Right lobe of liver (tissue), 6 donors: ENCODE results near the gene MINAR2. TPM values are rescaled to one million over a fixed set of nuclear protein-coding genes. Genes with fewer than 3 reads are reported as not detected.

Experiments
- ATAC-seq, 4 donors: fragments of 200-7000 bp; cut with Tn5 transposase; one replicate each; pipeline ENCODE4 v1.9.1; 2020; ENCODE audit warnings: mild to moderate bottlenecking in 4 of 4, moderate library complexity in 4 of 4
- DNase-seq, 3 donors: peaks; one replicate each; pipeline ENCODE4 v3.0.0-alpha.2; 2020
- H3K27ac ChIP-seq, 3 donors: fragments of 200-600 bp; one replicate each; pipeline ENCODE4 v1.8.0; 2022
- H3K27me3 ChIP-seq, 2 donors: fragments of 200-600 bp; one replicate each; pipeline ENCODE4 v1.8.0; 2022
- H3K36me3 ChIP-seq, 4 donors: fragments of 200-600 bp; sonication (generic) in 1 of 4; one replicate each; pipeline versions ENCODE4 v1.5.1 to v1.8.0; 2017 to 2022; ENCODE audit warnings: control low read depth in 1 of 4
- H3K4me1 ChIP-seq, 4 donors: fragments of 200-600 bp; sonication (generic) in 1 of 4; one replicate each; pipeline versions ENCODE4 v1.5.1 to v1.8.0; 2017 to 2022; ENCODE audit warnings: control low read depth in 1 of 4
- H3K4me3 ChIP-seq, 3 donors: fragments of 200-600 bp; one replicate each; pipeline ENCODE4 v1.8.0; 2022
- H3K9me3 ChIP-seq, 4 donors: fragments of 200-600 bp; sonication (generic) in 1 of 4; one replicate each; pipeline versions ENCODE4 v1.5.1 to v1.8.0; 2017 to 2022; ENCODE audit warnings: control low read depth in 1 of 4
- POLR2A ChIP-seq: fragments of 450-650 bp; IDR thresholded peaks from one replicate; pipeline ENCODE4 v1.6.1; 2017; ENCODE audit warnings: antibody characterized with exemption, mild to moderate bottlenecking
- WGBS: methylation state at CpG from one replicate; pipeline ENCODE4 v1.1.6; 2018; ENCODE audit warnings: low coverage, low lambda C conversion rate; ENCODE audit not compliant: insufficient coverage; ENCODE audit errors: missing lambda C conversion rate; 5-methylcytosine and 5-hydroxymethylcytosine counted together
- intact Hi-C, 2 donors: fragments of 100-400 bp; cut with DNase I; formaldehyde crosslinking; loops; one replicate each; pipeline versions ENCODE4 v1.11.2 to v1.14.1; 2022
- total RNA-seq, 6 experiments: library from RNA; depleted of rRNA in 2 of 6; stranded (reverse); fragments of >200 nt in 2 of 6; fragmentation: NEBNext Ultra II Directional in 3 of 6; extraction: Animal tissue kit (Norgen Biotek cat#: 25700) in 3 of 6; gene quantifications; one replicate each; pipeline versions ENCODE4 v1.1.0 to v1.2.4, GENCODE V29; 2016 to 2023
- TF ChIP-seq, protein P1 (sequence below), 4 donors: fragments of 200-600 bp in 3 of 4; fragments of 450-650 bp in 1 of 4; IDR thresholded peaks; one replicate each; pipeline versions ENCODE4 v1.5.1 to v1.8.0; 2016 to 2022; ENCODE audit warnings: antibody characterized with exemption in 4 of 4, mild to moderate bottlenecking in 2 of 4
- donor health status: DM: no; HTN: yes; CAD: no.
- donor health status: DM: no; HTN: no; CAD: no.
- donor health status: DM: no; HTN: no; CAD: no.
- donor health status: DM: no; HTN: yes; CAD: no.
- donor health status: DM: no; HTN: yes; CAD: no.

The MINAR2 gene
- total RNA-seq, 6 experiments from 2014 or later = not detected

DNA sequence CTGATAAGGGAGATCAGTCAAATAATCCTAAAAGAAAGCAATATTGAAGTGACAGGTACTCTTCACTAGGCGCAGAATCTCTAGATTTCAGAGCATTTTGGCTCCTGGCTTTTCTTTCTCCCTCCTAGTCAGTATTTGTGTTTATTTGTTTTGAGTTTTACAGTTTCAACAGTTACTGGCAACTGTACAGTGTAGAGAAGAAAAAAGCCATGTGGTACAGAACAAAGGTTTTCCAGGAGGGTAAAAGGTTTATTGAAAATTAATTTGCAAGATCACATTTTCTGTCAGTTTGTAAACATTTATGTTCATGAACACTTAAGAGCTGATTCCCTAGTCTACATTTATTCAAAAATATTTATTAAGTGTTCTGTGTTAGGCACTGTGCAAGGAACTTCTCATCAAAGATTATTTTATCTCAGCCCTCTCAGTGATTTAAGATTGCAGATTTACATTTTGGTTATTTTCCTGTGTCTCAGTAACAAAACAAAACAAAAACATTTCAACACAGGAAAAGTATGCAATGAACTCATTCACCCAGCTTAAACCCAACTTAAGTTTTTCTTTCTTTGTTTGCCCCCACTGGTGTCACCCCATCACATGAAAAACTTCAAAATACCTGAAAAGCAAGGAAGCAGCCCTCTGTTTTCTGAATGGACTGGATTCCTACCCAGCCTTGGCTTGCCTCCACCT, 12.9 kb downstream of the MINAR2 start:
- 56% methylated on average over 1 of the region's 1 CpG for WGBS
- no peaks in the 10 kb centered on the region for H3K36me3 ChIP-seq
- H3K27me3 ChIP-seq = no peaks in the 10 kb centered on the region
- DNase-seq (no peak), ATAC-seq (no peak)
- no peaks in the 10 kb centered on the region for H3K4me1 ChIP-seq
- no peak overlapping the region for H3K27ac ChIP-seq
- TF ChIP-seq, protein P1, sequence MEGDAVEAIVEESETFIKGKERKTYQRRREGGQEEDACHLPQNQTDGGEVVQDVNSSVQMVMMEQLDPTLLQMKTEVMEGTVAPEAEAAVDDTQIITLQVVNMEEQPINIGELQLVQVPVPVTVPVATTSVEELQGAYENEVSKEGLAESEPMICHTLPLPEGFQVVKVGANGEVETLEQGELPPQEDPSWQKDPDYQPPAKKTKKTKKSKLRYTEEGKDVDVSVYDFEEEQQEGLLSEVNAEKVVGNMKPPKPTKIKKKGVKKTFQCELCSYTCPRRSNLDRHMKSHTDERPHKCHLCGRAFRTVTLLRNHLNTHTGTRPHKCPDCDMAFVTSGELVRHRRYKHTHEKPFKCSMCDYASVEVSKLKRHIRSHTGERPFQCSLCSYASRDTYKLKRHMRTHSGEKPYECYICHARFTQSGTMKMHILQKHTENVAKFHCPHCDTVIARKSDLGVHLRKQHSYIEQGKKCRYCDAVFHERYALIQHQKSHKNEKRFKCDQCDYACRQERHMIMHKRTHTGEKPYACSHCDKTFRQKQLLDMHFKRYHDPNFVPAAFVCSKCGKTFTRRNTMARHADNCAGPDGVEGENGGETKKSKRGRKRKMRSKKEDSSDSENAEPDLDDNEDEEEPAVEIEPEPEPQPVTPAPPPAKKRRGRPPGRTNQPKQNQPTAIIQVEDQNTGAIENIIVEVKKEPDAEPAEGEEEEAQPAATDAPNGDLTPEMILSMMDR (IDR thresholded peaks at IDR 0.05) = no peak
- no peak for TF ChIP-seq POLR2A
- intact Hi-C loops = no loop called here
- H3K4me3 ChIP-seq = no peak overlapping the region
- H3K9me3 ChIP-seq = no peaks in the 10 kb centered on the region

DNA sequence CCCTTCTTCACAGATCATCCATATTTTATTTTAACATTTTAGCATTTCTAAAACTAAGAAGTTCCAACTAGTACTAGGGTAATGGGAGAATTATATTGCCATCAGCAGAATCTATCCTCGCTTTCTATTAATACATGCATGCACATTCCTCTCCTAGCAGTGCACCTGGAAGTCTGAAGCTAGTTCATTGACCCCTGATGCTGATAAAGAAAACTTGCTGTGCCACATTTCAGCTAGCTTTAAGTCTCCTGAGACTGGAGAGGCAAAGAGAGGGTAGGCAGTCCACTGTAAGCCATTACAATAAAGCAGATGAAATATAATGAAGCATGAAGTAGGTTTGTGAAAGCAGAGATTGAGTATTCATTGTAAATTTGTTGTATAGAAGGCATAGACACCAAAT, 15.8 kb downstream of the MINAR2 start:
- 75% methylated on average over 1 of the region's 1 CpG for WGBS

DNA sequence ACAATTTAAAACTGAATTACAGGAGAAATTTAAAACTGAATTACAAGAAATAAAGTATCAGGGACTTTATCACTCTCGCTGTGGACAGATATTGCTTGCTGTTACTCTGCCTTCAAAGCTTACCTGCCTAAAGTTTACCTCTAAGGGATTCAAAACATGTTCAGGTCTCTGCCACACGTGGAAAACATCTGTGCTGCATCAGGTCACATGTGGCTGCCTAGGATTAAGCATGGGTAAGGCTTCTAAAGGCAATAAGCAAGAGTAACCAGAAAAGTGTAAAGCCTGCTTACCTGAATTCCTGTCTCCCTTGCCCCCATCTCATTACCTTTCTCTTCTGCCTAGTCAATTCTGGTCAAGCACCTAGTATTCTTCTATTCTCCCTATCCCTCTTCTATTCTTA, 18.9 kb downstream of the MINAR2 start:
- 36% methylated on average over 2 of the region's 2 CpGs for WGBS
- H3K4me1 ChIP-seq = no peaks in the 10 kb centered on the region
- no peak for ATAC-seq
- no peaks in the 10 kb centered on the region for H3K36me3 ChIP-seq
- intact Hi-C loops = no loop called here
- H3K9me3 ChIP-seq = no peaks in the 10 kb centered on the region
- TF ChIP-seq POLR2A = no peak
- TF ChIP-seq, protein P1 (IDR thresholded peaks at IDR 0.05) = no peak
- no peak overlapping the region for H3K4me3 ChIP-seq
- H3K27me3 ChIP-seq = no peaks in the 10 kb centered on the region
- no peak for DNase-seq
- no peak overlapping the region for H3K27ac ChIP-seq

More for the DNA sequence above, 15.8 kb downstream of the MINAR2 start:
- no peak for TF ChIP-seq POLR2A
- TF ChIP-seq, protein P1 (IDR thresholded peaks at IDR 0.05) = no peak
- intact Hi-C loops = no loop called here
- Histone ChIP-seq H3K4me1 (no peaks in the 10 kb centered on the region), H3K27ac (no peak overlapping the region), H3K4me3 (no peak overlapping the region), H3K36me3 (no peaks in the 10 kb centered on the region), H3K27me3 (no peaks in the 10 kb centered on the region), H3K9me3 (no peaks in the 10 kb centered on the region)
- ATAC-seq (no peak), DNase-seq (no peak)

DNA sequence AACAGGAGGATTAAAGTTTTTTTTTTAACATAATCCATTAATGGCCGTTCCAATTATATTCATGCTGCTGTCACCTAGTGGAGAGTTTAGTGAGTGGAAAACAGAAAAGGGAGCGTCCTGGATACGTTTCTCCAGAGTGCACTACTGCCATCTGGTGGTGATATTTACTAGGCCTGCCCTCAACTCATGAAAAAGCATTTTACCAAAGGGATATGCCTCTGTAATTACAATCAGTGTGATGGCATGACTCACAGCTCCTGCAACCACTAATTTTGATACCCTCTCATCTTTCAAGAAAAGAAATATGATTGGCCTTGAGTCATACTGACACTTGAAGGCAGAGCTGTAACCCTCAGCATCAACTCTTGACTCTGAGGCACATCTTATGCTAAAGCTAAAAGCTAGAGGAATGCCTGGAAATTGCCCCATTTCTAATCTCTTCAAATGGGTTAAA, 20.1 kb downstream of the MINAR2 start:
- intact Hi-C loops = no loop called here
- Histone ChIP-seq H3K36me3 (no peaks in the 10 kb centered on the region), H3K27me3 (no peaks in the 10 kb centered on the region), H3K4me1 (no peaks in the 10 kb centered on the region), H3K9me3 (no peaks in the 10 kb centered on the region), H3K27ac (no peak overlapping the region), H3K4me3 (no peak overlapping the region)
- TF ChIP-seq, protein P1 (IDR thresholded peaks at IDR 0.05) = peak; percentile 97 to 99 (median 99)
- no peak for TF ChIP-seq POLR2A
- DNase-seq = peak in 1 of 3 donors; percentile 62
- WGBS = 0% methylated on average over 3 of the region's 3 CpGs
- peak; percentile 97 to 100 (median 99) for ATAC-seq
